ENCODE results near the gene PLSCR1.

DNA sequence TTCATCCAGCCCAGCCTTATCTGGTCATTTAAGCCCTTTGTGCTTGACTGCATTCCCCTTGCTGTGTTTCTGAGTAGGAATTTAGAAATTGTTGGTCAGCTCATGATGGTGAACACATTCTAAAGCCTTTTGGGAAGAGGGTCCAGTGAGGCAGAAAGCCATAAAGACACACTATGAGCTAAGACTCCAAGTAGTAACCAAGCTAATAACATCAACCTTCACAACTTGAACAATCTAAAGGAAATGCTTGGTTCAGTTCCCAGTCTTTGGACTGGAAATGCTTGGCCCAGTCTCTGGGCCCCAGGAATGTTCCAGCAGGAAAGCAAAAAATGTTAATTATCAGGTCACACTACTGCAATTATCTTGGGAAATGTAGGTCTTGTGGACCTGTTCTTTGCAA lies 7.7 kb downstream of the PLSCR1 start:
- TF ChIP-seq, protein P1, sequence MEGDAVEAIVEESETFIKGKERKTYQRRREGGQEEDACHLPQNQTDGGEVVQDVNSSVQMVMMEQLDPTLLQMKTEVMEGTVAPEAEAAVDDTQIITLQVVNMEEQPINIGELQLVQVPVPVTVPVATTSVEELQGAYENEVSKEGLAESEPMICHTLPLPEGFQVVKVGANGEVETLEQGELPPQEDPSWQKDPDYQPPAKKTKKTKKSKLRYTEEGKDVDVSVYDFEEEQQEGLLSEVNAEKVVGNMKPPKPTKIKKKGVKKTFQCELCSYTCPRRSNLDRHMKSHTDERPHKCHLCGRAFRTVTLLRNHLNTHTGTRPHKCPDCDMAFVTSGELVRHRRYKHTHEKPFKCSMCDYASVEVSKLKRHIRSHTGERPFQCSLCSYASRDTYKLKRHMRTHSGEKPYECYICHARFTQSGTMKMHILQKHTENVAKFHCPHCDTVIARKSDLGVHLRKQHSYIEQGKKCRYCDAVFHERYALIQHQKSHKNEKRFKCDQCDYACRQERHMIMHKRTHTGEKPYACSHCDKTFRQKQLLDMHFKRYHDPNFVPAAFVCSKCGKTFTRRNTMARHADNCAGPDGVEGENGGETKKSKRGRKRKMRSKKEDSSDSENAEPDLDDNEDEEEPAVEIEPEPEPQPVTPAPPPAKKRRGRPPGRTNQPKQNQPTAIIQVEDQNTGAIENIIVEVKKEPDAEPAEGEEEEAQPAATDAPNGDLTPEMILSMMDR (IDR thresholded peaks at IDR 0.05): no peak
- TF ChIP-seq POLR2AphosphoS5 (IDR thresholded peaks at IDR 0.05) (peak in 1 of 4 donors; percentile 12), EP300 (IDR thresholded peaks at IDR 0.05) (no peak), POLR2A (IDR thresholded peaks at IDR 0.05) (no peak)

Measured in sigmoid colon (tissue), 4 donors.